Spinal cord (tissue), 10 donors: Measurements from ENCODE around the gene PTP4A2. TPM values are rescaled to one million over a fixed set of nuclear protein-coding genes. Genes with fewer than 3 reads are reported as not detected.

Experiments
- DNase-seq, 6 donors: peaks; one replicate each; pipeline versions ENCODE4 v3.0.0 to v3.0.0-alpha.2; 2013 to 2015; ENCODE audit warnings: low spot score in 6 of 6, low read depth in 4 of 6
- H3K27ac ChIP-seq: one replicate; pipeline ENCODE4 v1.5.1; 2013; ENCODE audit warnings: low read depth, low read length, control low read depth
- H3K27me3 ChIP-seq: one replicate; pipeline ENCODE4 v1.6.1; 2013; ENCODE audit warnings: low read length; ENCODE audit not compliant: control insufficient read depth, insufficient read depth
- H3K36me3 ChIP-seq: one replicate; pipeline ENCODE4 v1.6.1; 2013; ENCODE audit warnings: low read length; ENCODE audit not compliant: control insufficient read depth, insufficient read depth
- H3K4me1 ChIP-seq: one replicate; pipeline ENCODE4 v1.6.1; 2013; ENCODE audit warnings: low read length; ENCODE audit not compliant: control insufficient read depth, insufficient read depth
- H3K4me3 ChIP-seq: one replicate; pipeline ENCODE4 v1.5.1; 2013; ENCODE audit warnings: low read depth, low read length, control low read depth
- H3K9me3 ChIP-seq: one replicate; pipeline ENCODE4 v1.6.1; 2013; ENCODE audit warnings: low read length; ENCODE audit not compliant: control insufficient read depth, insufficient read depth
- WGBS: methylation state at CpG from one replicate; pipeline ENCODE4 v1.1.5; 2013; ENCODE audit warnings: missing lambda C conversion rate; ENCODE audit not compliant: insufficient coverage; 5-methylcytosine and 5-hydroxymethylcytosine counted together
- polyA plus RNA-seq, 2 donors: library from polyadenylated mRNA; unstranded; fragments of 120-200 nt; gene quantifications; one replicate each; pipeline ENCODE4 v1.2.1, GENCODE V29; 2013; ENCODE audit not compliant: insufficient read length in 2 of 2
- total RNA-seq, 2 donors: library from RNA; depleted of rRNA in 1 of 2; stranded (reverse); fragments of 120-200 nt in 1 of 2; fragments of >200 nt in 1 of 2; gene quantifications; one replicate each; pipeline versions ENCODE4 v1.2.3 to v1.2.4, GENCODE V29; 2013 to 2014
- donor health status: healthy.

PTP4A2 gene
- total and polyA plus RNA-seq, 4 donors = 149 to 326 (median 216) TPM

DNA sequence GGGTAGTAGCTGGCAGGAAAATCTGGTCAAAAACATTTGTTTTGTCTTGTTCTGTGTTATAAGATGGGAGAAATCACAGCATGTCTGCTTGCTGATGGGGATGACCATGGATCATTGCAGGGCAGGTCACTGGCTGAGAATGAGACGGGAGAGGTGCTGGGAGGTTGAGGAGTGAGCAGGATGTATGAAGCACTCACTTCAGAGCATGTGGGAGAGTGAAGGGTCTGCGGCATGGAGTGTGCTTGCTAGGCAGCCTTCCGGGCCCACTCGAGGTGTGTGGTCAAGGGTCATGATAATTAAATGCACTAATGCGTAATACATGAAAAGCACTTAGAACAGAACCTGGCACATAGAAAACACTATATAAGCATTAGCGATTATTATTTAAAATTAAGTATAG is 80.3 kb downstream of the PTP4A2 start:
- Histone ChIP-seq H3K9me3 (no peaks in the 10 kb centered on the region), H3K4me1 (peaks cover 5% of the 10 kb centered on the region), H3K36me3 (no peaks in the 10 kb centered on the region), H3K27ac (no peak overlapping the region), H3K4me3 (no peak overlapping the region), H3K27me3 (no peaks in the 10 kb centered on the region)
- no peak for DNase-seq
- WGBS = 95% methylated on average over 2 of the region's 6 CpGs

Other genes with a start within 250 kb of the PTP4A2 start
- gene COL16A1, start 234.4 kb downstream of the PTP4A2 start, total RNA-seq = 100 to 1,000 TPM in 1 of 2 donors, 10 to 100 TPM in 1; 60.6 to 166 TPM
- gene COL16A1, start 234.4 kb downstream of the PTP4A2 start, polyA plus RNA-seq = 100 to 1,000 TPM; 105 to 178 TPM
- gene ADGRB2, start 174.0 kb downstream of the PTP4A2 start, total RNA-seq = 10 to 100 TPM; 37.7 to 41.5 TPM
- 100 to 1,000 TPM; 138 to 142 TPM for gene ADGRB2, start 174.0 kb downstream of the PTP4A2 start, polyA plus RNA-seq
- under 1 TPM; 0.30 to 0.44 TPM for gene SPOCD1, start 122.3 kb downstream of the PTP4A2 start, total RNA-seq
- under 1 TPM; 0.15 to 0.43 TPM for gene SPOCD1, start 122.3 kb downstream of the PTP4A2 start, polyA plus RNA-seq
- gene KHDRBS1, start 75.5 kb upstream of the PTP4A2 start, total RNA-seq = 10 to 100 TPM; 83.9 to 84.7 TPM
- gene KHDRBS1, start 75.5 kb upstream of the PTP4A2 start, polyA plus RNA-seq = 100 to 1,000 TPM; 153 to 188 TPM
- gene TMEM39B, start 134.6 kb upstream of the PTP4A2 start, total RNA-seq = 1 to 10 TPM; 2.9 to 7.2 TPM
- gene TMEM39B, start 134.6 kb upstream of the PTP4A2 start, polyA plus RNA-seq = 10 to 100 TPM; 18.1 to 22.2 TPM
- 10 to 100 TPM; 37.1 to 39.1 TPM for gene KPNA6, start 169.7 kb upstream of the PTP4A2 start, total RNA-seq
- 10 to 100 TPM; 29.6 to 30.2 TPM for gene KPNA6, start 169.7 kb upstream of the PTP4A2 start, polyA plus RNA-seq
- gene TXLNA, start 241.3 kb upstream of the PTP4A2 start, total RNA-seq = 10 to 100 TPM; 31.8 to 52.0 TPM
- 10 to 100 TPM; 29.3 to 34.6 TPM for gene TXLNA, start 241.3 kb upstream of the PTP4A2 start, polyA plus RNA-seq